Lung (tissue), 13 donors: Measurements from ENCODE around the gene SSX3. TPM values are rescaled to one million over a fixed set of nuclear protein-coding genes. Genes with fewer than 3 reads are reported as not detected.
"Not testable (repeated sequence)": the region's sequence is repeated elsewhere in the genome, so short reads cannot be mapped to it uniquely, and the experiment has no call there.

Source experiments
- ATAC-seq: fragments of 200-7000 bp; cut with Tn5 transposase; one replicate; pipeline ENCODE4 v1.9.1; 2020; ENCODE audit warnings: moderate number of reproducible peaks; ENCODE audit not compliant: insufficient read depth, low FRiP score
- DNase-seq, 3 donors: peaks; one replicate each; pipeline ENCODE4 v3.0.0-alpha.2; 2013 to 2017
- H3K27ac ChIP-seq, 2 donors: one replicate each; pipeline ENCODE4 v1.5.1; 2013; ENCODE audit warnings: mild to moderate bottlenecking in 2 of 2, moderate library complexity in 2 of 2, control low read depth in 1 of 2, inconsistent platforms in 1 of 2, low read depth in 1 of 2, low read length in 1 of 2
- H3K27me3 ChIP-seq, 3 donors: one replicate each; pipeline ENCODE4 v1.5.1; 2013; ENCODE audit warnings: low read length in 2 of 3; ENCODE audit not compliant: control insufficient read depth in 3 of 3, insufficient read depth in 3 of 3
- H3K36me3 ChIP-seq, 4 donors: one replicate each; pipeline ENCODE4 v1.5.1; 2013; ENCODE audit warnings: low read length in 4 of 4, mild to moderate bottlenecking in 1 of 4, moderate library complexity in 1 of 4; ENCODE audit not compliant: control insufficient read depth in 4 of 4, insufficient read depth in 4 of 4
- H3K4me1 ChIP-seq, 5 donors: one replicate each; pipeline ENCODE4 v1.5.1; 2013; ENCODE audit warnings: low read length in 5 of 5, mild to moderate bottlenecking in 2 of 5, moderate library complexity in 1 of 5; ENCODE audit not compliant: control insufficient read depth in 5 of 5, insufficient read depth in 5 of 5
- H3K4me3 ChIP-seq: one replicate; pipeline ENCODE4 v1.5.1; 2013; ENCODE audit warnings: mild to moderate bottlenecking, control low read depth, moderate library complexity
- H3K9ac ChIP-seq, 2 donors: one replicate each; pipeline ENCODE4 v1.5.1; 2013; ENCODE audit warnings: low read length in 2 of 2, control low read depth in 1 of 2; ENCODE audit not compliant: insufficient read depth in 1 of 2
- H3K9me3 ChIP-seq, 4 donors: one replicate each; pipeline ENCODE4 v1.5.1; 2013; ENCODE audit warnings: low read length in 3 of 4, mild to moderate bottlenecking in 1 of 4, moderate library complexity in 1 of 4; ENCODE audit not compliant: control insufficient read depth in 4 of 4, insufficient read depth in 3 of 4
- WGBS, 2 donors: extraction: QIAGEN DNeasy Blood & Tissue Kit; methylation state at CpG; one replicate each; pipeline ENCODE4 v1.1.7; 2013; 5-methylcytosine and 5-hydroxymethylcytosine counted together
- polyA plus RNA-seq, 2 donors: library from polyadenylated mRNA; stranded (reverse); fragments of 200-250 nt; gene quantifications; one replicate each; pipeline ENCODE4 v1.2.1, GENCODE V29; 2013
- small RNA-seq: library from RNA; depleted of rRNA; stranded (forward); fragments of <200 nt; gene quantifications from one replicate; pipeline ENCODE3, GENCODE V24; 2014; ENCODE audit warnings: low replicate concordance
- total RNA-seq, 2 donors: library from RNA; depleted of rRNA in 1 of 2; stranded (reverse); fragments of >200 nt in 1 of 2; gene quantifications; one replicate each; pipeline ENCODE4 v1.2.1, GENCODE V29; 2014 to 2021
- TF ChIP-seq, protein P1 (sequence below): IDR thresholded peaks from 2 replicates; pipeline ENCODE4 v1.5.1; 2012; ENCODE audit warnings: mild to moderate bottlenecking; ENCODE audit errors: control extremely low read depth, extremely low read depth
- donor health status: control.
- donor health status: control.
- donor health status: Bipolar disorder and iron deficiency.
- donor health status: healthy.
- donor health status: DM: yes; HTN: yes; CAD: no.

Gene SSX3
- total and polyA plus RNA-seq, 4 donors, result not detected

DNA sequence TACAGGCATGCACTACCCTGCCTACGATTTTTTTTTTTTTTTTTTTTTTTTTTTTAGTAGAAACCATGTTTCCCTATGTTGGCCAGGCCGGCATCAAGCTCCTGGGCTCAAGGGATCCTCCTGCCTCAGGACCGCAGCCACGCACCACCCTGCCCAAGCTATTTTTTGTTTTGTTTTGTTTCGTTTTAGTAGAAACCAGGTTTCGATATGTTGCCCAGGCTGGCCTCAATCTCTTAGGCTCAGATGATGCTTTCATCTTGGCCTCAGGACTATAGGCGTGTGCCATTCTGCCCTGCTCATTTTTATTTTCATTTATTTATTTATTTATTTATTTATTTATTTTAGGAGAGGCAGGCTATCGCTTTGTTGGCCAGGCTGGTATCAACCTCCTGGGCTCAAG lies 1.2 kb upstream of the SSX3 start:
- TF ChIP-seq, protein P1, sequence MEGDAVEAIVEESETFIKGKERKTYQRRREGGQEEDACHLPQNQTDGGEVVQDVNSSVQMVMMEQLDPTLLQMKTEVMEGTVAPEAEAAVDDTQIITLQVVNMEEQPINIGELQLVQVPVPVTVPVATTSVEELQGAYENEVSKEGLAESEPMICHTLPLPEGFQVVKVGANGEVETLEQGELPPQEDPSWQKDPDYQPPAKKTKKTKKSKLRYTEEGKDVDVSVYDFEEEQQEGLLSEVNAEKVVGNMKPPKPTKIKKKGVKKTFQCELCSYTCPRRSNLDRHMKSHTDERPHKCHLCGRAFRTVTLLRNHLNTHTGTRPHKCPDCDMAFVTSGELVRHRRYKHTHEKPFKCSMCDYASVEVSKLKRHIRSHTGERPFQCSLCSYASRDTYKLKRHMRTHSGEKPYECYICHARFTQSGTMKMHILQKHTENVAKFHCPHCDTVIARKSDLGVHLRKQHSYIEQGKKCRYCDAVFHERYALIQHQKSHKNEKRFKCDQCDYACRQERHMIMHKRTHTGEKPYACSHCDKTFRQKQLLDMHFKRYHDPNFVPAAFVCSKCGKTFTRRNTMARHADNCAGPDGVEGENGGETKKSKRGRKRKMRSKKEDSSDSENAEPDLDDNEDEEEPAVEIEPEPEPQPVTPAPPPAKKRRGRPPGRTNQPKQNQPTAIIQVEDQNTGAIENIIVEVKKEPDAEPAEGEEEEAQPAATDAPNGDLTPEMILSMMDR, result no peak
- Histone ChIP-seq H3K27ac (no peak overlapping the region), H3K9me3 (no peaks in the 10 kb centered on the region), H3K9ac (no peak overlapping the region), H3K36me3 (no peaks in the 10 kb centered on the region), H3K4me3 (no peak overlapping the region), H3K27me3 (no peaks in the 10 kb centered on the region), H3K4me1 (no peaks in the 10 kb centered on the region)
- no peak for ATAC-seq
- WGBS, 2 donors, result 88 to 94% methylated on average over 7 to 8 of the region's 8 CpGs
- no peak for DNase-seq

DNA sequence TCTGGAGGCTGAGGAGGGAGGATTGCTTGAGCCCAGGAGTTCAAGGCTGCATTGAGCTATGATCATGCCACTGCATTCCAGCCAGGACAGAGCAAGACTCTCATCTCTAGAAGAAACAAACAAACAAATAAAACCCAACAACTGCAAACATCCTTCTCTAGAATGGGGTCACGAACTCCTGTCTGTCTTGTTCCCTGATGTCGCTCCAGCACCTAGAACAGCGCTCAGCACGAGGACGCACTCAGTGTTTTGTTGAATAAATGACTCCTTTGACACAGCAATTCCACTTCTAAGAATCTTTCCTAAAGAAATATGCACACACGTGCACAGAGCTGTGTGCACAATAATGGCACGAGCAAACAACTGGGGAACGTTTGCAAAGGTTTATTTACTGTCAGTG lies 10.4 kb downstream of the SSX3 start:
- not testable (repeated sequence) for H3K27ac ChIP-seq, DNase-seq, H3K4me3 ChIP-seq, H3K36me3 ChIP-seq, H3K9me3 ChIP-seq, H3K27me3 ChIP-seq, H3K4me1 ChIP-seq, H3K9ac ChIP-seq, ATAC-seq
- 46 to 51% methylated on average over 8 of the region's 8 CpGs for WGBS, 2 donors

DNA sequence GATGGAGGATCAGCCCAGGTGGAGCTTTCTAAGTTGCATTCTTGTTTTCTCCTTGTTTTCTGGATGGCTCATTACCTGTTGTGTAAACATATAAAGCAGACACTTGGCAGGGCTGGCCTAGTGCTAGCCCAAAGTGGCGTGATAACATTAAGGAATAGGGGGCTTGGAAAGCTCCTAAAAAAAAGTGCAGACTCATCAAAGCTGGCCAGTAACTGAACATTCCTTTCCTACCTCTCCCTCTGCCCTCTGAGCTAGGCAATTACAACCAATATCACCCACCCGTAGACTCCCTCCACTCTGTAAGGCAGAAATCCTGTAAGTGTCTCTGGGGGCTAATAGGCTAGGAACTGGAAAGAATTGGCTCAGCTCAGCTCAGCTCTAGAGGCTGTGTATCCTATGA lies 42.5 kb downstream of the SSX3 start:
- DNase-seq, H3K4me1 ChIP-seq, H3K4me3 ChIP-seq, H3K9ac ChIP-seq, H3K9me3 ChIP-seq, ATAC-seq, H3K27ac ChIP-seq, H3K36me3 ChIP-seq, H3K27me3 ChIP-seq: not testable (repeated sequence)
- 79 to 85% methylated on average over 2 of the region's 2 CpGs for WGBS, 2 donors

DNA sequence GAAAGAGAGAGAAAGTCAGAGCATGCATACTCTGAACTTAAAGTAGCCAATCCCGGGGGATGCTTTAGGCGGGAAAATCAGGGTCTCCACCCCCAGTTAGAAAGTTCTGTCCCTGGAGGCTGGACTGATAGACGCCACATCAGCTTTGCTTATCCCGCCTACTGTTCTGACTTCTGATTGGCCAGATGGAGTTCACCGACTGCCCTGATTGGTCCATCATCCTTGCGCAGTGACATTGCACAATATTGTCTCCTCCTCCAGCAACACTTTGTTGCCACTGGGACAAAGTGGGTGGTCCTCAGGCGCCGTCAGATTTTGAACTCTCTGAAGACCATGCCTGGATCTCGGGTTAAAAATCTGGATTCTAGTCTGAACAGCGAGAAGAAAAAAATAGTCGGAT lies 50.3 kb downstream of the SSX3 start:
- H3K4me1 ChIP-seq, result no peaks in the 10 kb centered on the region
- ATAC-seq (no peak), DNase-seq (no peak)
- H3K36me3 ChIP-seq, result no peaks in the 10 kb centered on the region
- WGBS, 2 donors, result 91 to 96% methylated on average over 11 of the region's 11 CpGs
- peaks cover 0 to 3% (median 0%) of the 10 kb centered on the region in 4 donors for H3K9me3 ChIP-seq
- H3K4me3 ChIP-seq, result no peak overlapping the region
- H3K27me3 ChIP-seq, result no peaks in the 10 kb centered on the region
- no peak overlapping the region for H3K9ac ChIP-seq
- TF ChIP-seq, protein P1, result no peak
- no peak overlapping the region for H3K27ac ChIP-seq

Small RNA genes lying within 50 kb of the gene (small RNA-seq; reads per million reads assigned to genes)
- gene AL606490.7, result not detected
- gene AL606490.9, result not detected

Other genes starting within 250 kb of the SSX3 start
- not detected for gene SPACA5B, start 226.1 kb downstream of the SSX3 start, total RNA-seq
- gene SPACA5B, start 226.1 kb downstream of the SSX3 start, polyA plus RNA-seq, result not detected
- not detected for gene SSX5, start 159.9 kb downstream of the SSX3 start, total RNA-seq
- gene SSX5, start 159.9 kb downstream of the SSX3 start, polyA plus RNA-seq, result not detected
- gene SSX1, start 101.3 kb downstream of the SSX3 start, total RNA-seq, result not detected
- gene SSX1, start 101.3 kb downstream of the SSX3 start, polyA plus RNA-seq, result not detected
- not detected for gene SSX4, start 26.8 kb upstream of the SSX3 start, total RNA-seq
- gene SSX4, start 26.8 kb upstream of the SSX3 start, polyA plus RNA-seq, result not detected
- gene SSX4B, start 55.3 kb upstream of the SSX3 start, total RNA-seq, result not detected
- gene SSX4B, start 55.3 kb upstream of the SSX3 start, polyA plus RNA-seq, result not detected
- gene SLC38A5, start 113.6 kb upstream of the SSX3 start, total RNA-seq, result 10 to 100 TPM; 15.2 to 65.3 TPM
- gene SLC38A5, start 113.6 kb upstream of the SSX3 start, polyA plus RNA-seq, result 10 to 100 TPM; 30.7 to 80.9 TPM
- 10 to 100 TPM; 18.2 to 45.8 TPM for gene FTSJ1, start 119.5 kb upstream of the SSX3 start, total RNA-seq
- 10 to 100 TPM; 43.7 to 48.3 TPM for gene FTSJ1, start 119.5 kb upstream of the SSX3 start, polyA plus RNA-seq
- 10 to 100 TPM in 1 of 2 donors, 1 to 10 TPM in 1; 3.3 to 12.8 TPM for gene PORCN, start 152.3 kb upstream of the SSX3 start, total RNA-seq
- gene PORCN, start 152.3 kb upstream of the SSX3 start, polyA plus RNA-seq, result 10 to 100 TPM; 11.6 to 12.0 TPM
- 100 to 1,000 TPM in 1 of 2 donors, 10 to 100 TPM in 1; 41.5 to 154 TPM for gene EBP, start 165.1 kb upstream of the SSX3 start, total RNA-seq
- 100 to 1,000 TPM; 162 to 254 TPM for gene EBP, start 165.1 kb upstream of the SSX3 start, polyA plus RNA-seq
- gene TBC1D25, start 183.0 kb upstream of the SSX3 start, total RNA-seq, result 10 to 100 TPM in 1 of 2 donors, 1 to 10 TPM in 1; 8.2 to 15.2 TPM
- 10 to 100 TPM in 1 of 2 donors, 1 to 10 TPM in 1; 5.6 to 12.1 TPM for gene TBC1D25, start 183.0 kb upstream of the SSX3 start, polyA plus RNA-seq
- 100 to 1,000 TPM; 117 to 346 TPM for gene RBM3, start 217.8 kb upstream of the SSX3 start, total RNA-seq
- 100 to 1,000 TPM; 211 to 223 TPM for gene RBM3, start 217.8 kb upstream of the SSX3 start, polyA plus RNA-seq
- gene WDR13, start 240.8 kb upstream of the SSX3 start, total RNA-seq, result 100 to 1,000 TPM in 1 of 2 donors, 10 to 100 TPM in 1; 50.7 to 182 TPM
- 100 to 1,000 TPM; 156 to 175 TPM for gene WDR13, start 240.8 kb upstream of the SSX3 start, polyA plus RNA-seq